SK-N-SH (cell line): ENCODE measurements around the gene PCDHA5. TPM values are rescaled to one million over a fixed set of nuclear protein-coding genes. Genes with fewer than 3 reads are reported as not detected.

ENCODE experiments used
- CTCF ChIA-PET: fragments of 300-600, 350-600 bp; formaldehyde crosslinking; extraction: SDS; loops from one replicate; lab custom pipeline; 2021; lab: Yijun Ruan, JAX
- POLR2A ChIA-PET: fragments of 350-600 bp; sonication (Branson Sonifier 250); formaldehyde crosslinking; extraction: SDS; loops from one replicate; lab custom pipeline; 2020; ENCODE audit warnings: antibody characterized with exemption, inconsistent platforms; lab: Yijun Ruan, JAX
- DNase-seq: peaks from one replicate; pipeline ENCODE4 v3.0.0; 2012
- H2AFZ ChIP-seq: fragments of 200-600 bp; sonication (generic); 2 replicates; pipeline ENCODE4 v1.8.1; 2016; ENCODE audit warnings: antibody characterized with exemption, mild to moderate bottlenecking, low read depth
- H3F3A ChIP-seq: fragments of 200-600 bp; sonication (generic); replicated peaks from 2 replicates; pipeline ENCODE3; 2016; ENCODE audit warnings: antibody characterized with exemption, mild to moderate bottlenecking; ENCODE audit not compliant: insufficient read depth
- H3K27ac ChIP-seq, 2 experiments: fragments of 200-500 bp in 1 of 2; fragments of 200-600 bp in 1 of 2; sonication (Bioruptor generic) in 1 of 2; sonication (generic), shearing (Covaris generic) in 1 of 2; 2 replicates each; pipeline versions ENCODE4 v1.5.1 to v1.6.1; 2014 to 2016; ENCODE audit warnings: low read depth in 2 of 2, inconsistent platforms in 1 of 2, low read length in 1 of 2, mild to moderate bottlenecking in 1 of 2, mixed read lengths in 1 of 2
- H3K27me3 ChIP-seq: fragments of 200-600 bp; sonication (generic), shearing (Covaris generic); 2 replicates; pipeline ENCODE4 v1.6.1; 2016; ENCODE audit warnings: mixed run types; ENCODE audit not compliant: insufficient read depth
- H3K36me3 ChIP-seq, 2 experiments: fragments of 200-500 bp in 1 of 2; fragments of 200-600 bp in 1 of 2; sonication (Bioruptor generic) in 1 of 2; sonication (generic) in 1 of 2; replicated peaks in 1 of 2; 2 replicates each; pipeline versions ENCODE3 to v1.5.1; 2014 to 2016; ENCODE audit warnings: low read length in 1 of 2, mild to moderate bottlenecking in 1 of 2; ENCODE audit not compliant: insufficient read depth in 2 of 2, control insufficient read depth in 1 of 2
- H3K4me1 ChIP-seq, 2 experiments: fragments of 200-500 bp in 1 of 2; fragments of 200-600 bp in 1 of 2; sonication (Bioruptor generic) in 1 of 2; sonication (generic), shearing (Covaris generic) in 1 of 2; 2 replicates each; pipeline versions ENCODE4 v1.5.1 to v1.6.1; 2014 to 2016; ENCODE audit warnings: low read depth in 1 of 2, low read length in 1 of 2, mixed run types in 1 of 2; ENCODE audit not compliant: insufficient read depth in 2 of 2, control insufficient read depth in 1 of 2
- H3K4me2 ChIP-seq: fragments of 200-600 bp; sonication (generic), shearing (Covaris generic); 2 replicates; pipeline ENCODE4 v1.6.1; 2017; ENCODE audit warnings: mixed run types
- H3K4me3 ChIP-seq, 2 experiments: fragments of 200-500 bp in 1 of 2; fragments of 200-600 bp in 1 of 2; sonication (Bioruptor generic) in 1 of 2; sonication (generic), shearing (Covaris generic) in 1 of 2; 2 replicates each; pipeline versions ENCODE4 v1.5.1 to v1.8.1; 2014 to 2016; ENCODE audit warnings: low read depth in 2 of 2, inconsistent platforms in 1 of 2, low read length in 1 of 2, mild to moderate bottlenecking in 1 of 2, mixed read lengths in 1 of 2, moderate library complexity in 1 of 2
- H3K79me2 ChIP-seq: fragments of 200-600 bp; sonication (generic); 2 replicates; pipeline ENCODE4 v1.8.1; 2017; ENCODE audit warnings: mild to moderate bottlenecking; ENCODE audit not compliant: insufficient read depth
- H3K9ac ChIP-seq: fragments of 200-600 bp; sonication (generic); 2 replicates; pipeline ENCODE4 v1.6.1; 2017; ENCODE audit warnings: mixed run types
- H3K9me2 ChIP-seq: fragments of 200-600 bp; sonication (generic); 2 replicates; pipeline ENCODE4 v1.6.1; 2017; ENCODE audit warnings: mixed run types
- H3K9me3 ChIP-seq: fragments of 200-600 bp; sonication (generic); 2 replicates; pipeline ENCODE4 v1.6.1; 2017; ENCODE audit warnings: mixed run types, mild to moderate bottlenecking, moderate library complexity
- H4K20me1 ChIP-seq: fragments of 200-600 bp; sonication (generic); 2 replicates; pipeline ENCODE4 v1.6.1; 2017; ENCODE audit warnings: mild to moderate bottlenecking, mixed run types; ENCODE audit not compliant: insufficient read depth
- ELF1 ChIP-seq: IDR thresholded peaks from 2 replicates; pipeline ENCODE4 v1.4.0; 2012
- FOXM1 ChIP-seq: IDR thresholded peaks from 2 replicates; pipeline ENCODE4 v1.4.0; 2012; ENCODE audit warnings: low read depth, mild to moderate bottlenecking
- GABPA ChIP-seq: IDR thresholded peaks from 2 replicates; pipeline ENCODE4 v1.4.0; 2012; ENCODE audit warnings: low read depth, mild to moderate bottlenecking
- IRF3 ChIP-seq: fragments of 150-350 bp; IDR thresholded peaks from 2 replicates; pipeline ENCODE4 v1.6.1; 2016; ENCODE audit warnings: mild to moderate bottlenecking, low read depth, low read length
- MXI1 ChIP-seq: IDR thresholded peaks from 2 replicates; pipeline ENCODE4 v1.6.1; 2012; ENCODE audit warnings: mild to moderate bottlenecking, low read depth, low read length, improper control_type of control experiment
- NFIC ChIP-seq: IDR thresholded peaks from 2 replicates; pipeline ENCODE4 v1.4.0; 2012; ENCODE audit warnings: borderline replicate concordance
- RFX5 ChIP-seq: IDR thresholded peaks from 2 replicates; pipeline ENCODE4 v1.6.1; 2012; ENCODE audit warnings: mild to moderate bottlenecking, improper control_type of control experiment, low read length
- RXRA ChIP-seq: IDR thresholded peaks from 2 replicates; pipeline ENCODE4 v1.4.0; 2012; ENCODE audit warnings: low read depth, mild to moderate bottlenecking, borderline replicate concordance
- SMC3 ChIP-seq: IDR thresholded peaks from 2 replicates; pipeline ENCODE4 v1.6.1; 2012; ENCODE audit warnings: low read depth, low read length, improper control_type of control experiment
- TCF12 ChIP-seq: IDR thresholded peaks from 2 replicates; pipeline ENCODE4 v1.4.0; 2012
- WGBS: methylation state at CpG from one replicate; pipeline ENCODE4 v1.1.6; 2017; ENCODE audit warnings: low lambda C conversion rate; 5-methylcytosine and 5-hydroxymethylcytosine counted together
- polyA plus RNA-seq, 3 experiments: library from polyadenylated mRNA; depleted of rRNA; stranded (reverse); fragments of >200 nt; gene quantifications; 2 replicates each; pipeline ENCODE4 v1.2.3, GENCODE V29; 2012
- TF ChIP-seq, protein P1 (sequence below): IDR thresholded peaks from 2 replicates; pipeline ENCODE4 v1.4.0; 2012; ENCODE audit warnings: low read depth, borderline replicate concordance
- TF ChIP-seq, protein P2 (sequence below): fragments of 200-600 bp; sonication (generic); IDR thresholded peaks from 2 replicates; pipeline ENCODE4 v1.6.1; 2017; ENCODE audit warnings: antibody characterized with exemption, mild to moderate bottlenecking, moderate library complexity
- TF ChIP-seq, protein P3 (sequence below): fragments of 150-350 bp; IDR thresholded peaks from 2 replicates; pipeline ENCODE4 v1.6.1; 2017; ENCODE audit warnings: antibody characterized with exemption, low read length, low read depth, borderline replicate concordance

PCDHA5 gene
- polyA plus RNA-seq, 1 of the 3 experiments (the other 2 are of a cell fraction), result 0.02 TPM

DNA sequence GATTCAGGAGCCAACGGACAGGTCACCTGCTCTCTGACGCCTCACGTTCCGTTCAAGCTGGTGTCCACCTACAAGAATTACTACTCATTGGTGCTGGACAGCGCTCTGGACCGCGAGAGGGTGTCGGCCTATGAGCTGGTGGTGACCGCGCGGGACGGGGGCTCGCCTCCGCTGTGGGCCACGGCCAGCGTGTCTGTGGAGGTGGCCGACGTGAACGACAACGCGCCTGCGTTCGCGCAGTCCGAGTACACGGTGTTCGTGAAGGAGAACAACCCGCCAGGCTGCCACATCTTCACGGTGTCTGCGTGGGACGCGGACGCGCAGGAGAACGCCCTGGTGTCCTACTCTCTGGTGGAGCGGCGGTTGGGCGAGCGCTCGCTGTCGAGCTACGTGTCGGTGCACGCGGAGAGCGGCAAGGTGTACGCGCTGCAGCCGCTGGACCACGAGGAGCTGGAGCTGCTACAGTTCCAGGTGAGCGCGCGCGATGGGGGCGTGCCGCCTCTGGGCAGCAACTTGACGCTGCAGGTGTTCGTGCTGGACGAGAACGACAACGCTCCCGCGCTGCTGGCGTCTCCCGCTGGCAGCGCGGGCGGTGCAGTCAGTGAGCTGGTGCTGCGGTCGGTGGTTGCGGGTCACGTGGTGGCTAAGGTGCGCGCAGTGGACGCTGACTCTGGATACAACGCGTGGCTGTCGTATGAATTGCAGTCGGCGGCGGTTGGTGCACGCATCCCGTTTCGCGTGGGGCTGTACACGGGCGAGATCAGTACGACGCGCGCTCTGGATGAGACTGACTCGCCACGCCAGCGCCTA is 36.0 kb downstream of the PCDHA5 start (continued):
- TF ChIP-seq TCF12 (no peak), ELF1 (no peak), IRF3 (no peak)
- TF ChIP-seq, protein P1, sequence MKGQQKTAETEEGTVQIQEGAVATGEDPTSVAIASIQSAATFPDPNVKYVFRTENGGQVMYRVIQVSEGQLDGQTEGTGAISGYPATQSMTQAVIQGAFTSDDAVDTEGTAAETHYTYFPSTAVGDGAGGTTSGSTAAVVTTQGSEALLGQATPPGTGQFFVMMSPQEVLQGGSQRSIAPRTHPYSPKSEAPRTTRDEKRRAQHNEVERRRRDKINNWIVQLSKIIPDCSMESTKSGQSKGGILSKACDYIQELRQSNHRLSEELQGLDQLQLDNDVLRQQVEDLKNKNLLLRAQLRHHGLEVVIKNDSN, result no peak
- TF ChIP-seq, protein P2, sequence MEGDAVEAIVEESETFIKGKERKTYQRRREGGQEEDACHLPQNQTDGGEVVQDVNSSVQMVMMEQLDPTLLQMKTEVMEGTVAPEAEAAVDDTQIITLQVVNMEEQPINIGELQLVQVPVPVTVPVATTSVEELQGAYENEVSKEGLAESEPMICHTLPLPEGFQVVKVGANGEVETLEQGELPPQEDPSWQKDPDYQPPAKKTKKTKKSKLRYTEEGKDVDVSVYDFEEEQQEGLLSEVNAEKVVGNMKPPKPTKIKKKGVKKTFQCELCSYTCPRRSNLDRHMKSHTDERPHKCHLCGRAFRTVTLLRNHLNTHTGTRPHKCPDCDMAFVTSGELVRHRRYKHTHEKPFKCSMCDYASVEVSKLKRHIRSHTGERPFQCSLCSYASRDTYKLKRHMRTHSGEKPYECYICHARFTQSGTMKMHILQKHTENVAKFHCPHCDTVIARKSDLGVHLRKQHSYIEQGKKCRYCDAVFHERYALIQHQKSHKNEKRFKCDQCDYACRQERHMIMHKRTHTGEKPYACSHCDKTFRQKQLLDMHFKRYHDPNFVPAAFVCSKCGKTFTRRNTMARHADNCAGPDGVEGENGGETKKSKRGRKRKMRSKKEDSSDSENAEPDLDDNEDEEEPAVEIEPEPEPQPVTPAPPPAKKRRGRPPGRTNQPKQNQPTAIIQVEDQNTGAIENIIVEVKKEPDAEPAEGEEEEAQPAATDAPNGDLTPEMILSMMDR, result no peak
- TF ChIP-seq, all 33 proteins: peak for 0

- TF ChIP-seq SMC3 (no peak), TCF12 (no peak), IRF3 (no peak), GABPA (no peak), RXRA (no peak), NFIC (no peak), MXI1 (no peak), FOXM1 (no peak), RFX5 (no peak)
- TF ChIP-seq, protein P3, sequence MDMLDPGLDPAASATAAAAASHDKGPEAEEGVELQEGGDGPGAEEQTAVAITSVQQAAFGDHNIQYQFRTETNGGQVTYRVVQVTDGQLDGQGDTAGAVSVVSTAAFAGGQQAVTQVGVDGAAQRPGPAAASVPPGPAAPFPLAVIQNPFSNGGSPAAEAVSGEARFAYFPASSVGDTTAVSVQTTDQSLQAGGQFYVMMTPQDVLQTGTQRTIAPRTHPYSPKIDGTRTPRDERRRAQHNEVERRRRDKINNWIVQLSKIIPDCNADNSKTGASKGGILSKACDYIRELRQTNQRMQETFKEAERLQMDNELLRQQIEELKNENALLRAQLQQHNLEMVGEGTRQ, result no peak
- DNase-seq, result no peak
- no peak overlapping the region for H3K4me2 ChIP-seq
- no peaks in the 10 kb centered on the region for H3K9me3 ChIP-seq
- H3K4me3 ChIP-seq, result no peak overlapping the region
- no peaks in the 10 kb centered on the region for H3K4me1 ChIP-seq
- H3K27me3 ChIP-seq, result no peaks in the 10 kb centered on the region
- no peaks in the 10 kb centered on the region for H3K79me2 ChIP-seq
- H2AFZ ChIP-seq, result no peak overlapping the region
- H3K9me2 ChIP-seq, result no peaks in the 10 kb centered on the region
- no peak overlapping the region for H3K9ac ChIP-seq
- POLR2A ChIA-PET, result no interaction called here
- no peak overlapping the region for H3K27ac ChIP-seq
- H3F3A ChIP-seq, result no peaks in the 10 kb centered on the region
- CTCF ChIA-PET, result interaction anchor here (9.2 kb wide), 1 partner anchor 17 kb away, joined by 132 read pairs; the partner anchor contains the start of gene PCDHA8
- no peaks in the 10 kb centered on the region for H3K36me3 ChIP-seq
- no peaks in the 10 kb centered on the region for H4K20me1 ChIP-seq
- WGBS, result 80% methylated on average over 2 of the region's 22 CpGs
These were observed 36.5 kb downstream of the PCDHA5 start for GRCh38 chr5:140857987-140858240.
